ENCODE results near the gene LRCH1. TPM values are rescaled to one million over a fixed set of nuclear protein-coding genes. Genes with fewer than 3 reads are reported as not detected.

Gene LRCH1
- total RNA-seq, 1 donor from 2014 or later: 13.1 TPM

DNA sequence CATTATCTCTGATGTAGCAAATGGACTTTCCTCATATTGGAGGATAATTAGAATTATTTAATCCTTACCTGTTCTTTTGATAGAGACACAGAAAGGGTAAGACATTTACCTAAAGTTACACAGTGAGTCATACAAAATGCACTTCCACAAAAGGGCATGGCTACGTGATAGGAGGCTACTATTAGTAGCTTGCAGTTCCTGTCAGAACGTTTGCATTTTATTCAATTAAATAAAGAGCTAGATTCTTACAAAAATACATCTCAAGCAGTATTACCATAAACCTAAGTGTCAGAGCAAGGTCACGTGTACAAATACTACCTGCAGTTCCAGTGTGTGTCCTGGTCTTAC is 123.4 kb downstream of the LRCH1 start:
- H3K9me3 ChIP-seq (replicated peaks): no peaks in the 10 kb centered on the region
- H3K4me1 ChIP-seq: peaks cover 89% of the 10 kb centered on the region
- DNase-seq: no peak
- H3K27me3 ChIP-seq (ENCODE audit: low read depth): no peaks in the 10 kb centered on the region
- H3K36me3 ChIP-seq: peaks cover 4% of the 10 kb centered on the region
- H3K4me3 ChIP-seq: no peak overlapping the region
- intact Hi-C loops (cut with micrococcal nuclease): no loop called here
- TF ChIP-seq, protein P1, sequence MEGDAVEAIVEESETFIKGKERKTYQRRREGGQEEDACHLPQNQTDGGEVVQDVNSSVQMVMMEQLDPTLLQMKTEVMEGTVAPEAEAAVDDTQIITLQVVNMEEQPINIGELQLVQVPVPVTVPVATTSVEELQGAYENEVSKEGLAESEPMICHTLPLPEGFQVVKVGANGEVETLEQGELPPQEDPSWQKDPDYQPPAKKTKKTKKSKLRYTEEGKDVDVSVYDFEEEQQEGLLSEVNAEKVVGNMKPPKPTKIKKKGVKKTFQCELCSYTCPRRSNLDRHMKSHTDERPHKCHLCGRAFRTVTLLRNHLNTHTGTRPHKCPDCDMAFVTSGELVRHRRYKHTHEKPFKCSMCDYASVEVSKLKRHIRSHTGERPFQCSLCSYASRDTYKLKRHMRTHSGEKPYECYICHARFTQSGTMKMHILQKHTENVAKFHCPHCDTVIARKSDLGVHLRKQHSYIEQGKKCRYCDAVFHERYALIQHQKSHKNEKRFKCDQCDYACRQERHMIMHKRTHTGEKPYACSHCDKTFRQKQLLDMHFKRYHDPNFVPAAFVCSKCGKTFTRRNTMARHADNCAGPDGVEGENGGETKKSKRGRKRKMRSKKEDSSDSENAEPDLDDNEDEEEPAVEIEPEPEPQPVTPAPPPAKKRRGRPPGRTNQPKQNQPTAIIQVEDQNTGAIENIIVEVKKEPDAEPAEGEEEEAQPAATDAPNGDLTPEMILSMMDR (IDR thresholded peaks at IDR 0.05; ENCODE audit: borderline replicate concordance): no peak
- peak overlapping the region; percentile 29 for H3K27ac ChIP-seq (replicated peaks)

DNA sequence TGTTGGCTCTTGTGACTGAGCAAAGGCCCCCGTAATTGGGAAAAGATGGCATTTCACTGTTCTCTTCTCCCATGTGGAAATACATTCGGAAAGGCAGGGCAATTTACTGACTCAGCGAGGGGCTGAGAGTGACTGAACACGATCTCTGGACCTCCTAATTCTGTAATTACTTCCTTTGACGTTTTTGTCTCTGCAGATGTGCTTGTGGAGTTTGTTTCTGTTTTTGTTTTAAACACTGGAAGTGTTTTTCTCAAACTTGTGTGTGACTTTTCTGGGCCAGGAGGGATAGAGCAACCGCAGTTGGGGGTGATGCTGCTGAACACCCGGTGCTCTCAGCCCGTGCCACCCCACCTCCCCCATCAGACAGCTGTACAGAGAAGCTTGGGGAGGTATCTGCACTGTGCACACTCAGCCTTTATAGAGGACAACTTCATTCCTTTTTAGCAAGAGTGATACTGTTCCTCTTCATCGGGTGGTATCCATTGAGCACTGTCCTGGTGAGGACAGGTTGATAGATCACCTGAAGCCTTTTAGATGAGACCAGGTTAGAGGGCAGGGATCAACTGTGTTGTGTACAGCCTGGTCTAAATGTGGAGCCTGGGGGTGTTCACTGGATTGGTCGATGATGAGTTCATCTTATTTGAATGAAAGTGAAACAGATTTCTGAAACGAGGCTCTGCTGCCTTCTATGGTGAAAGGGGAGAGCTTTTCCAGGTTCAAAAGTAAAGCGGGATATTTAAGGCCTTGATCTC is 126.6 kb downstream of the LRCH1 start:
- H3K9me3 ChIP-seq (replicated peaks): no peaks in the 10 kb centered on the region
- TF ChIP-seq, protein P1 (IDR thresholded peaks at IDR 0.05; ENCODE audit: borderline replicate concordance): peak; percentile 17
- no peak for DNase-seq
- H3K4me1 ChIP-seq: peaks cover 74% of the 10 kb centered on the region
- no peaks in the 10 kb centered on the region for H3K27me3 ChIP-seq (ENCODE audit: low read depth)
- H3K36me3 ChIP-seq: peaks cover 8% of the 10 kb centered on the region
- intact Hi-C loops (cut with micrococcal nuclease): no loop called here
- H3K4me3 ChIP-seq: peak overlapping the region; percentile 54
- peak overlapping the region; percentile 66 for H3K27ac ChIP-seq (replicated peaks)

DNA sequence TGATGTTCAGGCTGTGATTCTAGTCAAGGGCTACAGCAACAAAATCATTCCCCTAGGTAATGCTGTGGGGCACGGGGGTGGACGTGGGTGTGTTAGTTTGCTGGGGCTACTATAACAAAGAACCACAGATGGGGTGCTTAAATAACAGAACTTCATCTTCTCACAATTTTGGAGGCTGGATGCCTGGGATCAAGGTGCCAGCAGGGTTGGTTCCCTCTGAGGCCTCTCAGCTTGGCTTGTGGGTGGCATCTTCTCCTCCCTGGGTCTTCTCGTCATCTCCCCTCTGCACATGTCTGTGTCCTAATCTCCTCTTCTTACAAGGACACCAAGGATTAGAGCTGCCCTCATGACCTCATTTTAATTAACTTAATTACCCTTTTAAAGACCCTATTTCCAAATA is 129.0 kb downstream of the LRCH1 start:
- Histone ChIP-seq H3K27me3 (ENCODE audit: low read depth) (no peaks in the 10 kb centered on the region), H3K27ac (replicated peaks) (no peak overlapping the region), H3K4me3 (no peak overlapping the region), H3K4me1 (peaks cover 72% of the 10 kb centered on the region), H3K9me3 (replicated peaks) (no peaks in the 10 kb centered on the region), H3K36me3 (peaks cover 8% of the 10 kb centered on the region)
- no peak for DNase-seq
- TF ChIP-seq, protein P1 (IDR thresholded peaks at IDR 0.05; ENCODE audit: borderline replicate concordance): no peak
- intact Hi-C loops (cut with micrococcal nuclease): no loop called here

DNA sequence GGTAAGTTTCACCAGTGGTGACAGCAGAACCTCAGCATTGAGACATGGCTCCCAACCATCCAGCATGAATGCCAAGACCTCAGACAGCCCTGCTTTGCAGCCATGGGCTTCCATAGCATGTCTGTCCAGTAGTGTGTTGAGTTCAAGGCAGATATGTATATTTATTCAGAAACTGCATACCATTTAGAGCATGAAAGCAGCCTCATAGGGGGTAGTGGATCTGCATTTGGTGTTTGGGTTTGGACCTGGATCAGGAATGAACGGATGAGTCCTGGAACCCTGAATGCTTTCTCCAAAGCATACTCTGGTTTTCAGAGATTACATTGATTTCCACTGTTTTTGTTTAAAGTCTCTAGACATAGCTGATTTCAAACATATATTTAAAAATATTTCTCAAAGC is 129.7 kb downstream of the LRCH1 start:
- no peak for DNase-seq
- intact Hi-C loops (cut with micrococcal nuclease): no loop called here
- peaks cover 73% of the 10 kb centered on the region for H3K4me1 ChIP-seq
- no peak overlapping the region for H3K4me3 ChIP-seq
- H3K27me3 ChIP-seq (ENCODE audit: low read depth): no peaks in the 10 kb centered on the region
- no peak overlapping the region for H3K27ac ChIP-seq (replicated peaks)
- peaks cover 8% of the 10 kb centered on the region for H3K36me3 ChIP-seq
- no peaks in the 10 kb centered on the region for H3K9me3 ChIP-seq (replicated peaks)
- TF ChIP-seq, protein P1 (IDR thresholded peaks at IDR 0.05; ENCODE audit: borderline replicate concordance): no peak

DNA sequence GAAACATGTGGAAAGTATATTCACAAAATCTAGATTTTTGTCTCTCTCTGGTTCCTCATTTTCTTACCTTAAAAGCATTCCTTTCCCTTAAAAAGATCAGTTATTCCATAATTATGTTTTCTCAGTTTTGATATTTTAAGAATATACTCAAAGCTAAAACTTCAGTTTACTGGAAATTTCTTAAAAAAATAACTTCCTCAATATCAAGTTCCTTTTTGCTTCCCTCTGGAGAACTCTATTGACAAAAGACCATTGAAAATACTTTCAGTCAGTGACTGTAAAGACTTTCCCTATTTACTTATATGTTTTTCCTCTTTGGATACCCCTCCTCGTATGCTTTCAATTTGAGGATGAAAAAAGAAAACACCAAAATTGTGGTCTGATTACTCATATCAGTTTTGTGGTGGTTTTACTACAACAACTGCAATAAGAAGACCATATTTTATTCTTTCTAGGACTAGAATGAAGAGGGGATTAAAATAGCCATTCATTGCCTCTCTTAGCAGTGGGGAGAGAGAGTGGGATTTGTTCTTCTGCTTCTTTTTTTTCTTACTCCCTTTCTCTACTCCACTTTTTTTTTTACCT is 130.8 kb downstream of the LRCH1 start:
- H3K4me3 ChIP-seq: no peak overlapping the region
- no peaks in the 10 kb centered on the region for H3K27me3 ChIP-seq (ENCODE audit: low read depth)
- peaks cover 8% of the 10 kb centered on the region for H3K36me3 ChIP-seq
- TF ChIP-seq, protein P1 (IDR thresholded peaks at IDR 0.05; ENCODE audit: borderline replicate concordance): no peak
- DNase-seq: no peak
- intact Hi-C loops (cut with micrococcal nuclease): no loop called here
- no peaks in the 10 kb centered on the region for H3K9me3 ChIP-seq (replicated peaks)
- H3K4me1 ChIP-seq: peaks cover 72% of the 10 kb centered on the region
- H3K27ac ChIP-seq (replicated peaks): peak overlapping the region; percentile 53

All from left ventricle myocardium inferior (tissue), 1 donor.